Measurements from ENCODE around the gene MIER2. TPM values are rescaled to one million over a fixed set of nuclear protein-coding genes. Genes with fewer than 3 reads are reported as not detected.
A peak's percentile ranks its signal among the peaks of the same experiment; 100 is the strongest.

MIER2 gene
- total RNA-seq, 1 donor, result 14.8 TPM

- no peak overlapping the region for H3K4me2 ChIP-seq (ENCODE audit: insufficient read depth, low read length)
Observed at GRCh38 chr19:311813-312261, 32.8 kb downstream of the MIER2 start.

GRCh38 chr19:310781-311496, 33.7 kb downstream of the MIER2 start:
- Histone ChIP-seq H3K4me1 (ENCODE audit: insufficient read depth, low read length) (no peaks in the 10 kb centered on the region), H3K36me3 (ENCODE audit: insufficient read depth, low read length) (peaks cover 37% of the 10 kb centered on the region), H3K27ac (ENCODE audit: low read depth, low read length) (no peak overlapping the region), H2AFZ (ENCODE audit: low read length) (no peak overlapping the region), H3K79me2 (ENCODE audit: insufficient read depth, low read length) (peaks cover 42% of the 10 kb centered on the region), H3K9me3 (ENCODE audit: low read depth, low read length) (no peaks in the 10 kb centered on the region), H3K4me2 (ENCODE audit: insufficient read depth, low read length) (no peak overlapping the region), H4K20me1 (ENCODE audit: insufficient read depth, low read length) (peaks cover 41% of the 10 kb centered on the region), H3K27me3 (ENCODE audit: insufficient read depth, low read length) (no peaks in the 10 kb centered on the region), H3K4me3 (ENCODE audit: insufficient read depth, low read length) (no peak overlapping the region)
- TF ChIP-seq CTCF (IDR thresholded peaks at IDR 0.05; ENCODE audit: extremely low read depth, low read depth, low read length), result no peak
- peak; percentile 81 for DNase-seq (ENCODE audit: insufficient read length, low spot score, missing footprints)

More at GRCh38 chr19:311813-312261, 32.8 kb downstream of the MIER2 start:
- H3K27ac ChIP-seq (ENCODE audit: low read depth, low read length), result no peak overlapping the region
- no peak for TF ChIP-seq CTCF (IDR thresholded peaks at IDR 0.05; ENCODE audit: extremely low read depth, low read depth, low read length)
- peaks cover 41% of the 10 kb centered on the region for H3K36me3 ChIP-seq (ENCODE audit: insufficient read depth, low read length)
- no peak for DNase-seq (ENCODE audit: insufficient read length, low spot score, missing footprints)
- H3K9me3 ChIP-seq (ENCODE audit: low read depth, low read length), result no peaks in the 10 kb centered on the region
- H3K79me2 ChIP-seq (ENCODE audit: insufficient read depth, low read length), result peaks cover 50% of the 10 kb centered on the region
- H3K4me3 ChIP-seq (ENCODE audit: insufficient read depth, low read length), result no peak overlapping the region
- H3K4me1 ChIP-seq (ENCODE audit: insufficient read depth, low read length), result no peaks in the 10 kb centered on the region
- H4K20me1 ChIP-seq (ENCODE audit: insufficient read depth, low read length), result peaks cover 41% of the 10 kb centered on the region
- no peaks in the 10 kb centered on the region for H3K27me3 ChIP-seq (ENCODE audit: insufficient read depth, low read length)
- no peak overlapping the region for H2AFZ ChIP-seq (ENCODE audit: low read length)

GRCh38 chr19:310141-310651, 34.4 kb downstream of the MIER2 start:
- H3K9me3 ChIP-seq (ENCODE audit: low read depth, low read length), result no peaks in the 10 kb centered on the region
- H3K4me3 ChIP-seq (ENCODE audit: insufficient read depth, low read length), result no peak overlapping the region
- peaks cover 35% of the 10 kb centered on the region for H3K79me2 ChIP-seq (ENCODE audit: insufficient read depth, low read length)
- no peak for TF ChIP-seq CTCF (IDR thresholded peaks at IDR 0.05; ENCODE audit: extremely low read depth, low read depth, low read length)
- H3K27me3 ChIP-seq (ENCODE audit: insufficient read depth, low read length), result no peaks in the 10 kb centered on the region
- no peaks in the 10 kb centered on the region for H3K4me1 ChIP-seq (ENCODE audit: insufficient read depth, low read length)
- DNase-seq (ENCODE audit: insufficient read length, low spot score, missing footprints), result peak; percentile 75
- no peak overlapping the region for H2AFZ ChIP-seq (ENCODE audit: low read length)
- peaks cover 31% of the 10 kb centered on the region for H3K36me3 ChIP-seq (ENCODE audit: insufficient read depth, low read length)
- H3K27ac ChIP-seq (ENCODE audit: low read depth, low read length), result no peak overlapping the region
- peaks cover 39% of the 10 kb centered on the region for H4K20me1 ChIP-seq (ENCODE audit: insufficient read depth, low read length)
- no peak overlapping the region for H3K4me2 ChIP-seq (ENCODE audit: insufficient read depth, low read length)

- Histone ChIP-seq H3K4me2 (ENCODE audit: insufficient read depth, low read length) (no peak overlapping the region), H3K27ac (ENCODE audit: low read depth, low read length) (no peak overlapping the region), H3K4me3 (ENCODE audit: insufficient read depth, low read length) (no peak overlapping the region), H3K9me3 (ENCODE audit: low read depth, low read length) (no peaks in the 10 kb centered on the region), H3K27me3 (ENCODE audit: insufficient read depth, low read length) (no peaks in the 10 kb centered on the region), H3K79me2 (ENCODE audit: insufficient read depth, low read length) (peaks cover 34% of the 10 kb centered on the region), H3K36me3 (ENCODE audit: insufficient read depth, low read length) (peaks cover 26% of the 10 kb centered on the region), H4K20me1 (ENCODE audit: insufficient read depth, low read length) (peaks cover 36% of the 10 kb centered on the region), H3K4me1 (ENCODE audit: insufficient read depth, low read length) (no peaks in the 10 kb centered on the region), H2AFZ (ENCODE audit: low read length) (no peak overlapping the region)
- TF ChIP-seq CTCF (IDR thresholded peaks at IDR 0.05; ENCODE audit: extremely low read depth, low read depth, low read length), result no peak
- peak; percentile 82 for DNase-seq (ENCODE audit: insufficient read length, low spot score, missing footprints)
Observed at GRCh38 chr19:309206-309565, 35.4 kb downstream of the MIER2 start.
